Brain microvascular endothelial cell (primary cell): ENCODE data around the gene ARHGDIB.

ENCODE experiments used
- DNase-seq: peaks from one replicate; pipeline ENCODE4 v3.0.0-alpha.2; 2020
- H3K27ac ChIP-seq: fragments of 250-450 bp; sonication (Bioruptor Pico); 2 replicates; pipeline ENCODE4 v1.5.1; 2020; ENCODE audit warnings: mild to moderate bottlenecking, moderate library complexity
- H3K27me3 ChIP-seq: fragments of 250-450 bp; sonication (Bioruptor Pico); replicated peaks from 2 replicates; pipeline ENCODE4 v1.5.1; 2020; ENCODE audit warnings: mild to moderate bottlenecking
- H3K36me3 ChIP-seq: fragments of 250-450 bp; sonication (Bioruptor Pico); replicated peaks from 2 replicates; pipeline ENCODE4 v1.5.1; 2020; ENCODE audit warnings: mild to moderate bottlenecking
- H3K4me3 ChIP-seq: 2 replicates; pipeline ENCODE4 v1.5.1; 2011; ENCODE audit warnings: low read depth, mild to moderate bottlenecking, control low read depth, low read length, moderate library complexity
- CTCF ChIP-seq: IDR thresholded peaks from 2 replicates; pipeline ENCODE4 v1.5.1; 2011; ENCODE audit warnings: low read depth, mild to moderate bottlenecking, moderate library complexity, low read length, control low read depth, inconsistent platforms; ENCODE audit errors: missing control alignments
- in situ Hi-C: cut with HindIII; loops from 2 replicates; pipeline ENCODE4 v1.10.0; 2017; ENCODE audit warnings: low sequenced_read_pairs, low pct_ligation_motif_present

Gene ARHGDIB

GRCh38 chr12:14949631-14950030 is 11.8 kb downstream of the ARHGDIB start:
- H3K27me3 ChIP-seq = no peaks in the 10 kb centered on the region
- in situ Hi-C loops = no loop called here
- DNase-seq = no peak

GRCh38 chr12:14948672-14949071 is 12.7 kb downstream of the ARHGDIB start:
- in situ Hi-C loops = no loop called here
- H3K36me3 ChIP-seq = peaks cover 17% of the 10 kb centered on the region
- peak overlapping the region; percentile 86 for H3K27ac ChIP-seq
- DNase-seq = peak; percentile 84
- no peaks in the 10 kb centered on the region for H3K27me3 ChIP-seq
- no peak overlapping the region for H3K4me3 ChIP-seq
- no peak for TF ChIP-seq CTCF

More at GRCh38 chr12:14949631-14950030, 11.8 kb downstream of the ARHGDIB start:
- H3K36me3 ChIP-seq = peaks cover 14% of the 10 kb centered on the region
- TF ChIP-seq CTCF = no peak
- no peak overlapping the region for H3K27ac ChIP-seq
- no peak overlapping the region for H3K4me3 ChIP-seq

GRCh38 chr12:14946861-14947260 is 14.5 kb downstream of the ARHGDIB start:
- H3K27me3 ChIP-seq = no peaks in the 10 kb centered on the region
- H3K27ac ChIP-seq = no peak overlapping the region
- DNase-seq = no peak
- TF ChIP-seq CTCF = no peak
- in situ Hi-C loops = no loop called here
- H3K36me3 ChIP-seq = peaks cover 23% of the 10 kb centered on the region
- no peak overlapping the region for H3K4me3 ChIP-seq

- Histone ChIP-seq H3K27me3 (no peaks in the 10 kb centered on the region), H3K36me3 (peaks cover 29% of the 10 kb centered on the region), H3K27ac (no peak overlapping the region), H3K4me3 (no peak overlapping the region)
- DNase-seq = no peak
- in situ Hi-C loops = no loop called here
- no peak for TF ChIP-seq CTCF
These were observed 15.2 kb downstream of the ARHGDIB start for GRCh38 chr12:14946162-14946561.

- peaks cover 26% of the 10 kb centered on the region for H3K36me3 ChIP-seq
- in situ Hi-C loops = no loop called here
- H3K27ac ChIP-seq = no peak overlapping the region
- no peak overlapping the region for H3K4me3 ChIP-seq
- no peak for TF ChIP-seq CTCF
- no peak for DNase-seq
- no peaks in the 10 kb centered on the region for H3K27me3 ChIP-seq
These were observed 19.0 kb downstream of the ARHGDIB start for GRCh38 chr12:14942196-14942931.

- Histone ChIP-seq H3K27me3 (no peaks in the 10 kb centered on the region), H3K36me3 (peaks cover 23% of the 10 kb centered on the region), H3K4me3 (no peak overlapping the region), H3K27ac (no peak overlapping the region)
- no peak for TF ChIP-seq CTCF
- no peak for DNase-seq
- in situ Hi-C loops = no loop called here
These were observed 20.0 kb downstream of the ARHGDIB start for GRCh38 chr12:14941369-14941768.
